Activated naive CD8-positive, alpha-beta T cell treated with anti-CD3 and anti-CD28 coated beads, Interleukin-2, amount 50 U/mL, for 16 hours (primary cell): ENCODE data around the gene SLIT2.

Source experiments
- DNase-seq: peaks from one replicate; pipeline ENCODE4 v3.0.0-alpha.2; 2020; ENCODE audit warnings: low read depth, low spot score

SLIT2 gene

DNA sequence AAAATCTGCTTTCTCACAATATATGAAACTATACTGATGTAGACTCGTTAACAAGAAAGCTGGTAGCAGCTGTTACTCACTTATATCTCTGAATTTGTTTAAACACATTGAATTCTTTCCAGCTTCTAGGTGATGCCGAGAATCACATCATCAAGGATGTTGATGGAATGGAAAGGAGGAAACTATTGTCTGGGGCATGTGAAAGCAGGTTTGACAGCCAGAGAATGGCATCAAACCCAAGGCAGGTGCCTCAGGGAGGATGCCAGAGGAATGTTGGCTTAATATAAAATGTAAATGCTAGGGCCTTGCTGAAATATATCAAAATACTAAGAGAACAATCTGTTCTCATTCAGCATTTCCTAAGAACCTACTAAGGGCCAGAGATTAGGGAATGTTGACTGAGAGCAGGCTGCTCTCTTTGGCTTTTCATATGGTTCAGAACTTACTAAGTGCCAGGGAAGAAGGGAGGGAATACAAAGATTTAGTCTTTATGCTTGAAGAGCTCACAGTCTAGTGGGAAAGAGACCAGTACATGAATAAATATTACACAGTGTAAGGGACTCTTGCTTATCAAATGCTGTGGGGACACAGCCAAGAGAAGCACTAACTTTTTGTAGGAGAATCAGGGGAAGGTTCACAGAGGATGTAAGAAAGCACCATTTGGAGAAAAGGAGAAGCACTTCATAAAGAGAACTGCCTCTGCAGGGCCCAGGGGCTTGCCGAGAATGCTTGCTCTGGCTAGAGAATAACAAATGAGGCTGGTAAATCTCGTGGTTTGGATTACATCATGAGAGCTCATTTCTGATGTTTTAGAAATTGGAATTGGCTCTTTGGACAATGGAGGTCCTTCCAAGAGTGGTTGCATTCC lies 14.7 kb downstream of the SLIT2 start:
- DNase-seq: no peak

DNA sequence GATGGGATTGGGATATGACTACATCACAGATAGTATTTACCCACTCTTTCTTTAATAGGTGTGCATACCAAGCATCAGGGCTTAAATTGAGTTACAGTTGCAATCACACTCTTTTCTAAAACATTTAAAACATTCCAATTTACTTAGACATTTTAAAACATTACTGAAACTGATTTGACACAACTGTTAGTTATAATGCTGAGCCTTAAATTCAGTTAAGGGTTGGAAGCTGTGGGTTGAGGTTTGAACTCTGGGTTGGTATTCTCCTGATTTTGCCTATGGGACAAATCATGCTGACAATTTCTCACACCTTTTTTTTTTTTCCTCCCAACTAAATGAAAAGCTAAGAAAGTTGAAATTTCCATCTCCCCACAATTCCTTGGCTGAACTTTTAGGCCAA lies 16.3 kb downstream of the SLIT2 start:
- DNase-seq: no peak

DNA sequence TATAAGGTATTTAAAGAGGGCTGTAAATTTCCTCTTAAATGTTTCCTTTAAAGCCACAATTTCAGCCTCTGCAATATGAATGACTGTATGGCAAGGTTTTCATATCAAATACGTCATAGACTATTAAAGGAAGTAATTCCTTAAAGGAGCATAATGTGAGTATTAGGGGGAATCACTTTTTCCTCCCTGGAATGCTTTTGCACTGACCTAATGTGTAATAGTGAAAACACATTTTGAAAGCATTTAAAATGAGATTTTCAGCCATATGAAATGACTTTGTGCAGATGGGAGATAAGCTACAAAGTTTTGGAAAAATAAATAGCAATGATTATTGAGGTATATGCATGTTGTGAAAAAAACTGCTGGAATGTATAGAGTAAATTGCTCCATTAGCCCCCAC lies 17.6 kb downstream of the SLIT2 start:
- DNase-seq: no peak

- no peak for DNase-seq
Observed at GRCh38 chr4:20271950-20272349, 20.2 kb downstream of the SLIT2 start.

- no peak for DNase-seq
Observed at GRCh38 chr4:20272411-20272872, 20.7 kb downstream of the SLIT2 start.

- DNase-seq: no peak
Observed at GRCh38 chr4:20273793-20274192, 22.1 kb downstream of the SLIT2 start.

DNA sequence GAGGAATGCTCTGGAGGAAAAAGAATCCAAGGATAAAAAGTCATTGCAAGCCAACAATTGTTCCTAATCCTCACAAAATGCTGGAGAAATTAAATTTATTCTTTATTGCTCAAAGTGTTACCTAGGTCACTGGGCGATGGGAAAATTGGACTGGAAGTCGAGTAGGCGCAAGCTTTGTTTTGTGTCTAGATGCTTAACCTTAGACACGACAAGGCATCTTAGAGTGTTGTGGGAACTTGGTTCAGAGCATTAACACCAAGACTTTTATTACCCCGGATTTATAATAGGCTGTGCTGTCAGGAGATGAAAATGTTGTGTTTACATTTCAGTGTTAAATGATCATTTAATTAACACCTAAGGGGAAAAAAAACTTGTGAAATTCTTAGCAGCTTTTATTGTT lies 25.1 kb downstream of the SLIT2 start:
- no peak for DNase-seq

GRCh38 chr4:20278195-20278594 lies 26.5 kb downstream of the SLIT2 start:
- DNase-seq: no peak

- no peak for DNase-seq
Observed at GRCh38 chr4:20279381-20279780, 27.7 kb downstream of the SLIT2 start.

- DNase-seq: no peak
Observed at GRCh38 chr4:20281453-20281852, 29.7 kb downstream of the SLIT2 start.

DNA sequence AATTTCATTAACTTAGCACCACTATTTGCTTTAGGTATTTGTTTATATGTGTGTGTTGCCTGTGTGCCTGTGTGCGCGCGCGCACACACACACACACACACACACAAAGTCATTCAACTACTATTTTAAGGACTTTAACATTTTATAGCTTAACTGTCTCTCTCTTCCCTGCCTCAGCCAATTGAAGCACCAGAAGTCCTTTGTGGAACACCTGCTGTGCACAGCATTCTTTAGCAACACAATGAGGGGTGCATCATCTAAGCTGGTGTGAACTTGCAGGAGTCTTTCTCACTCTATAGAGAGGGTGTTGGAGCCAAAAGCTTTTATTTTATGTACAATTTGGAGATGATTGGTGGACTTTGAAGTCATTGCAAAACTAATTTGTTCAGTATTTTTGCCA lies 31.3 kb downstream of the SLIT2 start:
- no peak for DNase-seq

GRCh38 chr4:20284990-20285389 lies 33.3 kb downstream of the SLIT2 start:
- no peak for DNase-seq

GRCh38 chr4:20287246-20287645 lies 35.5 kb downstream of the SLIT2 start:
- no peak for DNase-seq

- DNase-seq: no peak
Observed at GRCh38 chr4:20288047-20288650, 36.4 kb downstream of the SLIT2 start.

DNA sequence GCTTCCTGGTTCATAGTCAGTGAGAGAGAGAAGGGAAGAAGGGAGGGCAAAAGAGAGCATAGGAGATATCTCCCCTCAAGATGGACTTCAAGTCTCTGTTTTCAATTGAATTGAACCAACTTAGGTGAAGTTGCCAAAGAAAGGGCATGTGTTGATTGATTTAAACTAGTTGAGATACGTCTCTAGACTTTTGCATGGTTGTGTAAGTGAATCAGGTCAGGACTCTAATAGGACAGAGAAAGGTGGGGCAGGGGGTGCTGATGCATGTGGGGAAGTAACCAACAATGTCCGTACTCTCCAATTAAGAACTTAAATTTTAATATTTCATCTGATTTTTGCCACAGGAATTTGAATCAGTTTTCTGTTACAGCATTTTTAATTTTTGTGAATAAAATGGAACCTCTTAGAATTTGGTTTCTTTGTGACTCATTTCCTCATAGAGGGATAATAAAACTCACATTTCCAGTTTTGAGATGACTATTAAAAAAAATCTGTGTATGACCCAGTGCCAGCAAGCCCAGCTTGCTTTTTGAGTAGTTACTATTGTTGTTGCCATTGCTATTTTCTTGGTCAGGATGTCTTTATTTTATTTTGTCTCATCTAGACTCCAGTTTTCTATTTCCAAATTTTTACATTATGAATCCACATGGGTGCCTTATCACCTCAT lies 37.3 kb downstream of the SLIT2 start:
- DNase-seq: no peak

DNA sequence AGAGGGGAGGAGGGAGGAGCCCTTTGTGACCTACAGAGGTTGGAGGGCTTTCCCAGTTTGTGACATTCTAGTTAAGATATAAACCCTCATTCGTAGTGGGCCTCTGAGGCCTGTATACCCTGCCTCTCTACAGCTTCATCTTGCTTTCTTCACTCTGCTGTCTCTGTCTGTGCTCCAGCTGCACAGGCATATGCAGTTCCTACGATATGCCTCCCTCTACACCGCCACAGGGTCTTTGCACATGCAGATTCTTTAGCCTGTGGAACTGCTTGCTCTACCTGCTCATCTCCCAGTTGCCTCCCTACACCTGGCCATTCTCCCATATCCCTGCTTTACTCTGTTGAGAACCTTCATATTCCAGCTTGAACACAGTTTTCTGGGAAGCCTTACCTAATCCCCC lies 38.1 kb downstream of the SLIT2 start:
- DNase-seq: no peak

GRCh38 chr4:20292739-20293138 lies 41.0 kb downstream of the SLIT2 start:
- no peak for DNase-seq

DNA sequence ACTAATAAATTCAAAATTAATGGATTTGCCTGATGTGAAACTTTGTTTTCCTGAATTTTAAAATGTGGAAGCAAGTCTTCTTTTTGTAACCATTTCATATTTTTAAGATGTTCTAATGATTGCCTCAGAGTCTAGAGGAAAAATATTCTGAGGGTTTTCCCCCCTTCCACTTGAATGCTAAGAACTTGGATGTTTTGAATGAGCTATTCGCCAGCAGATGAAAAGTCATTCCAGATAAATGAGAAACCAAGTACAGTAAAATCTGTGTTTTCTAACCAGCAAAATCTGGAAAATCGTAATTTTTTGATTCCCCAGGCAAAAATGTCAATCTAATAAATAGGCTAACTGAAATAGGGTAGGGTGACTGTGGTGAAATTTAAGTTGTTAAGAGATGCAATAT lies 45.6 kb downstream of the SLIT2 start:
- no peak for DNase-seq

DNA sequence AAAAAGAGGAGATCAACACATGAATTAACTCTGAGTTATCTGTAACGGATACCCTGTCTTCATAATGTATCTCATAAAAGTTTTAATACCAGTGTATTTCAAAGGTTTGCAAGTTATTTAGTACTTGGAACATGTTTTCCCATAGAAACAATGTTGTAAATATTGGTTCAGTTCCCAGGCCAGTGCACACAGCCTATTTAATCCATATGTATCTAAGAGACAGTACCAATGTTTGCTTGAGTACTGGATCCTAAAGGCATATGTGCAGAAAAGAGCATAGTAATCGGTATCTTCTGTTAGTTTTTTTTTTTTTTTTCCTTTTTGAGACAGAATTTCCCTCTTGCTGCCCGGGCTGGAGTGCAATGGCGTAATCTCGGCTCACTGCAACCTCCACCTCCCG lies 46.1 kb downstream of the SLIT2 start:
- DNase-seq: no peak

GRCh38 chr4:20298455-20298854 lies 46.8 kb downstream of the SLIT2 start:
- DNase-seq: no peak

GRCh38 chr4:20298986-20299385 lies 47.3 kb downstream of the SLIT2 start:
- no peak for DNase-seq

GRCh38 chr4:20299515-20299914 lies 47.8 kb downstream of the SLIT2 start:
- DNase-seq: no peak

- DNase-seq: no peak
Observed at GRCh38 chr4:20301161-20301560, 49.5 kb downstream of the SLIT2 start.
